HepG2 (cell line): Measurements from ENCODE around the gene LMAN2L. TPM values are rescaled to one million over a fixed set of nuclear protein-coding genes. Genes with fewer than 3 reads are reported as not detected.

ENCODE experiments used
- AGO2 ChIP-seq: fragments of 200-400 bp; formaldehyde crosslinking; optimal IDR thresholded peaks from 2 replicates; pipeline ENCODE3; 2017; ENCODE audit warnings: mild to moderate bottlenecking, low read depth, low read length, moderate library complexity
- AHR ChIP-seq: IDR thresholded peaks from 2 replicates; pipeline ENCODE4 v1.6.1; 2018; ENCODE audit warnings: missing genetic modification reagents, missing compliant biosample characterization
- BRCA1 ChIP-seq: sonication (generic); formaldehyde crosslinking; IDR thresholded peaks from 2 replicates; pipeline ENCODE4 v1.4.0; 2020; ENCODE audit warnings: missing genetic modification reagents
- NFKBIZ ChIP-seq: IDR thresholded peaks from 2 replicates; pipeline ENCODE4 v1.6.1; 2018; ENCODE audit warnings: missing genetic modification reagents, missing compliant biosample characterization
- SAP130 ChIP-seq: IDR thresholded peaks from 2 replicates; pipeline ENCODE4 v1.6.1; 2016; ENCODE audit warnings: low read depth
- THAP11 ChIP-seq: IDR thresholded peaks from 2 replicates; pipeline ENCODE4 v1.6.1; 2016; ENCODE audit warnings: missing biosample characterization, missing genetic modification reagents
- ZNF280D ChIP-seq: sonication (generic); formaldehyde crosslinking; IDR thresholded peaks from 2 replicates; pipeline ENCODE4 v1.5.1; 2020; ENCODE audit warnings: mild to moderate bottlenecking, missing genetic modification reagents
- ZNF354B ChIP-seq: sonication (generic); formaldehyde crosslinking; IDR thresholded peaks from 2 replicates; pipeline ENCODE4 v1.8.0; 2022; ENCODE audit warnings: mild to moderate bottlenecking, missing genetic modification reagents
- ZNF598 ChIP-seq: sonication (generic); formaldehyde crosslinking; IDR thresholded peaks from 2 replicates; pipeline ENCODE4 v1.5.1; 2020; ENCODE audit warnings: mild to moderate bottlenecking, missing genetic modification reagents, borderline replicate concordance
- ZNF776 ChIP-seq: sonication (generic); formaldehyde crosslinking; IDR thresholded peaks from 2 replicates; pipeline ENCODE4 v1.4.0; 2020; ENCODE audit warnings: mild to moderate bottlenecking, missing genetic modification reagents
- ZNF792 ChIP-seq: IDR thresholded peaks from 2 replicates; pipeline ENCODE4 v1.6.1; 2016
- ZNF883 ChIP-seq: sonication (generic); formaldehyde crosslinking; IDR thresholded peaks from 2 replicates; pipeline ENCODE4 v1.5.1; 2020; ENCODE audit warnings: mild to moderate bottlenecking, missing genetic modification reagents; ENCODE audit errors: not compliant biosample characterization
- polyA plus RNA-seq, 8 experiments: library from polyadenylated mRNA; depleted of rRNA in 3 of 8; stranded (reverse) in 7 of 8; unstranded in 1 of 8; fragments of >200 nt; fragmentation: Illumina TruSeq in 4 of 8; extraction: Trizol in 4 of 8; gene quantifications; 2 replicates each; pipeline versions ENCODE4 v1.2.1 to v1.2.3, GENCODE V29; 2011 to 2016; ENCODE audit warnings: low read depth in 4 of 8, missing spikeins in 1 of 8, mixed read lengths in 1 of 8; ENCODE audit not compliant: insufficient read depth in 1 of 8
- total RNA-seq, 5 experiments: library from RNA; depleted of rRNA; stranded (reverse); fragments of >200 nt; fragmentation: Illumina TruSeq; extraction: Trizol; gene quantifications; 2 replicates each; pipeline ENCODE4 v1.2.3, GENCODE V29; 2016; ENCODE audit warnings: low read depth in 1 of 5
- TF ChIP-seq, protein P1 (sequence below): sonication (generic); formaldehyde crosslinking; IDR thresholded peaks from 2 replicates; pipeline ENCODE4 v1.5.1; 2020; ENCODE audit warnings: missing genetic modification reagents, mild to moderate bottlenecking, borderline replicate concordance

LMAN2L gene
- total and polyA plus RNA-seq, 2 of the 13 experiments (the other 11 are each of a cell fraction or from before 2014, with no cell fraction given) = 39.1 to 57.9 TPM

GRCh38 chr2:96760036-96760985, 20.4 kb upstream of the LMAN2L start, which contains the start of gene CNNM4 (continued):
- TF ChIP-seq, protein P1, sequence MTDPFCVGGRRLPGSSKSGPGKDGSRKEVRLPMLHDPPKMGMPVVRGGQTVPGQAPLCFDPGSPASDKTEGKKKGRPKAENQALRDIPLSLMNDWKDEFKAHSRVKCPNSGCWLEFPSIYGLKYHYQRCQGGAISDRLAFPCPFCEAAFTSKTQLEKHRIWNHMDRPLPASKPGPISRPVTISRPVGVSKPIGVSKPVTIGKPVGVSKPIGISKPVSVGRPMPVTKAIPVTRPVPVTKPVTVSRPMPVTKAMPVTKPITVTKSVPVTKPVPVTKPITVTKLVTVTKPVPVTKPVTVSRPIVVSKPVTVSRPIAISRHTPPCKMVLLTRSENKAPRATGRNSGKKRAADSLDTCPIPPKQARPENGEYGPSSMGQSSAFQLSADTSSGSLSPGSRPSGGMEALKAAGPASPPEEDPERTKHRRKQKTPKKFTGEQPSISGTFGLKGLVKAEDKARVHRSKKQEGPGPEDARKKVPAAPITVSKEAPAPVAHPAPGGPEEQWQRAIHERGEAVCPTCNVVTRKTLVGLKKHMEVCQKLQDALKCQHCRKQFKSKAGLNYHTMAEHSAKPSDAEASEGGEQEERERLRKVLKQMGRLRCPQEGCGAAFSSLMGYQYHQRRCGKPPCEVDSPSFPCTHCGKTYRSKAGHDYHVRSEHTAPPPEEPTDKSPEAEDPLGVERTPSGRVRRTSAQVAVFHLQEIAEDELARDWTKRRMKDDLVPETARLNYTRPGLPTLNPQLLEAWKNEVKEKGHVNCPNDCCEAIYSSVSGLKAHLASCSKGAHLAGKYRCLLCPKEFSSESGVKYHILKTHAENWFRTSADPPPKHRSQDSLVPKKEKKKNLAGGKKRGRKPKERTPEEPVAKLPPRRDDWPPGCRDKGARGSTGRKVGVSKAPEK (CRISPR knock-in tag) = 0 out of 2 replicates have a peak, but pooled peaks have one; percentile 38
- TF ChIP-seq ZNF354B (CRISPR knock-in tag) = no peak
- TF ChIP-seq ZNF598 (CRISPR knock-in tag) = no peak; the same call in 1 of the 2 replicates
- no peak for TF ChIP-seq ZNF776
- TF ChIP-seq BRCA1 (CRISPR knock-in tag) = peak; percentile 70; the same call in 1 of the 2 replicates
- no peak for TF ChIP-seq ZNF883 (CRISPR knock-in tag)
- TF ChIP-seq SAP130 (CRISPR knock-in tag) = peak; percentile 54
- TF ChIP-seq NFKBIZ (CRISPR knock-in tag) = peak; percentile 48; the same call in 1 of the 2 replicates
- no peak for TF ChIP-seq ZNF280D
- TF ChIP-seq AGO2 = no peak
- TF ChIP-seq AHR = no peak
- peak; percentile 14; the same call in 1 of the 2 replicates for TF ChIP-seq ZNF792
- TF ChIP-seq THAP11 (CRISPR knock-in tag) = peak; percentile 77
